Esophagus muscularis mucosa (tissue), 4 donors: ENCODE results near the gene NPIPA2. TPM values are rescaled to one million over a fixed set of nuclear protein-coding genes. Genes with fewer than 3 reads are reported as not detected.
"Not testable (repeated sequence)": the region's sequence is repeated elsewhere in the genome, so short reads cannot be mapped to it uniquely, and the experiment has no call there.

ENCODE experiments used
- DNase-seq: peaks from one replicate; pipeline ENCODE4 v3.0.0-alpha.2; 2017; ENCODE audit errors: extremely low spot score
- H3K27ac ChIP-seq, 4 donors: fragments of 200-600 bp; sonication (generic); replicated peaks in 1 of 4; 1 replicate in 3 of 4; 2 replicates in 1 of 4; pipeline ENCODE4 v1.5.1; 2016 to 2019; ENCODE audit warnings: mild to moderate bottlenecking in 1 of 4
- H3K27me3 ChIP-seq, 4 donors: fragments of 200-600 bp; sonication (generic); one replicate each; pipeline versions ENCODE4 v1.5.1 to v1.6.0; 2016 to 2019
- H3K36me3 ChIP-seq, 4 donors: fragments of 200-600 bp; sonication (generic); one replicate each; pipeline ENCODE4 v1.5.1; 2016 to 2019
- H3K4me1 ChIP-seq, 4 donors: fragments of 200-600 bp; sonication (generic); one replicate each; pipeline ENCODE4 v1.5.1; 2016 to 2019
- H3K4me3 ChIP-seq, 4 donors: fragments of 200-600 bp; sonication (generic); 1 replicate in 2 of 4; 2 replicates in 2 of 4; pipeline ENCODE4 v1.5.1; 2016 to 2019; ENCODE audit warnings: mild to moderate bottlenecking in 4 of 4, moderate library complexity in 1 of 4
- H3K9me3 ChIP-seq, 4 donors: fragments of 200-600 bp; sonication (generic); 1 replicate in 3 of 4; 2 replicates in 1 of 4; pipeline ENCODE4 v1.5.1; 2016 to 2019
- WGBS: methylation state at CpG from one replicate; pipeline ENCODE4 v1.1.5; 2018; 5-methylcytosine and 5-hydroxymethylcytosine counted together
- intact Hi-C: fragments of 100-400 bp; cut with DNase I; formaldehyde crosslinking; loops from one replicate; pipeline ENCODE4 v1.15.1; 2023
- total RNA-seq, 4 donors: library from RNA; depleted of rRNA; stranded (reverse); fragments of >200 nt; gene quantifications; one replicate each; pipeline versions ENCODE4 v1.1.0 to v1.2.1, GENCODE V29; 2016

NPIPA2 gene
- total RNA-seq, 4 donors from 2014 or later: 0.99 to 3.8 (median 2.5) TPM; not detected in 1

- H3K27me3 ChIP-seq, H3K27ac ChIP-seq, H3K4me3 ChIP-seq, H3K36me3 ChIP-seq, intact Hi-C loops, H3K4me1 ChIP-seq, DNase-seq, H3K9me3 ChIP-seq: not testable (repeated sequence)
- no CpG with 5 or more reads among the region's 1 CpG for WGBS
Observed at GRCh38 chr16:14786180-14786579, 43.8 kb downstream of the NPIPA2 start.

- H3K27ac ChIP-seq, H3K27me3 ChIP-seq, H3K4me1 ChIP-seq, H3K9me3 ChIP-seq, H3K4me3 ChIP-seq, intact Hi-C loops, DNase-seq, H3K36me3 ChIP-seq: not testable (repeated sequence)
- WGBS: no CpG with 5 or more reads among the region's 5 CpGs
Observed at GRCh38 chr16:14789577-14789976, 47.2 kb downstream of the NPIPA2 start.

- H3K27ac ChIP-seq, H3K36me3 ChIP-seq, H3K9me3 ChIP-seq, H3K4me1 ChIP-seq, intact Hi-C loops, DNase-seq, H3K4me3 ChIP-seq, H3K27me3 ChIP-seq: not testable (repeated sequence)
- WGBS: no CpG with 5 or more reads among the region's 7 CpGs
Observed at GRCh38 chr16:14790320-14790956, 48.1 kb downstream of the NPIPA2 start.

- H3K27me3 ChIP-seq, H3K4me1 ChIP-seq, intact Hi-C loops, H3K36me3 ChIP-seq, H3K4me3 ChIP-seq, H3K9me3 ChIP-seq, DNase-seq, H3K27ac ChIP-seq: not testable (repeated sequence)
- no CpG with 5 or more reads among the region's 2 CpGs for WGBS
Observed at GRCh38 chr16:14792914-14793313, 50.6 kb downstream of the NPIPA2 start.

GRCh38 chr16:14797558-14797957 is 55.2 kb downstream of the NPIPA2 start:
- no CpG with 5 or more reads among the region's 2 CpGs for WGBS
- H3K36me3 ChIP-seq, H3K27ac ChIP-seq, DNase-seq, H3K4me1 ChIP-seq, intact Hi-C loops, H3K4me3 ChIP-seq, H3K9me3 ChIP-seq, H3K27me3 ChIP-seq: not testable (repeated sequence)

- H3K4me1 ChIP-seq, DNase-seq, H3K27me3 ChIP-seq, intact Hi-C loops, H3K9me3 ChIP-seq, H3K36me3 ChIP-seq, H3K4me3 ChIP-seq, H3K27ac ChIP-seq: not testable (repeated sequence)
- no CpG with 5 or more reads among the region's 2 CpGs for WGBS
Observed at GRCh38 chr16:14803577-14803976, 61.2 kb downstream of the NPIPA2 start.

GRCh38 chr16:14807184-14807678 is 64.9 kb downstream of the NPIPA2 start:
- H3K27me3 ChIP-seq, DNase-seq, H3K36me3 ChIP-seq, H3K27ac ChIP-seq, H3K4me1 ChIP-seq, intact Hi-C loops, H3K4me3 ChIP-seq, H3K9me3 ChIP-seq: not testable (repeated sequence)
- WGBS: 90% methylated on average over 3 of the region's 3 CpGs

- H3K27ac ChIP-seq, H3K36me3 ChIP-seq, intact Hi-C loops, H3K4me1 ChIP-seq, DNase-seq, H3K27me3 ChIP-seq, H3K9me3 ChIP-seq, H3K4me3 ChIP-seq: not testable (repeated sequence)
- WGBS: 100% methylated on average over 1 of the region's 3 CpGs
Observed at GRCh38 chr16:14813890-14814289, 71.6 kb downstream of the NPIPA2 start.

Other genes starting within 250 kb of the NPIPA2 start
- 10 to 100 TPM; 32.6 to 43.5 (median 36.1) TPM for gene PARN, start 112.3 kb upstream of the NPIPA2 start, total RNA-seq
- gene BFAR, start 109.6 kb upstream of the NPIPA2 start, total RNA-seq: 10 to 100 TPM; 39.1 to 59.8 (median 54.7) TPM
- not detected for gene PLA2G10, start 48.2 kb upstream of the NPIPA2 start, total RNA-seq
- under 1 TPM in 3 of 4 donors, not detected in 1; 0.69 to 0.84 (median 0.83) TPM for gene NPIPA3, start 39.1 kb upstream of the NPIPA2 start, total RNA-seq
- gene NOMO1, start 91.2 kb downstream of the NPIPA2 start, total RNA-seq: 10 to 100 TPM; 36.5 to 72.1 (median 49.7) TPM
- gene NPIPA1, start 194.9 kb downstream of the NPIPA2 start, total RNA-seq: 100 to 1,000 TPM in 1 of 4 donors, 10 to 100 TPM in 3; 69.6 to 118 (median 85.0) TPM
- 10 to 100 TPM; 74.3 to 91.3 (median 85.9) TPM for gene PDXDC1, start 232.5 kb downstream of the NPIPA2 start, total RNA-seq